Stomach (tissue), 9 donors: ENCODE data around the gene FOXN3. TPM values are rescaled to one million over a fixed set of nuclear protein-coding genes. Genes with fewer than 3 reads are reported as not detected.

Source experiments
- DNase-seq, 2 donors: peaks; one replicate each; pipeline versions ENCODE4 v3.0.0 to v3.0.0-alpha.2; 2013 to 2019
- H3K27ac ChIP-seq, 5 donors: fragments of 200-600 bp in 4 of 5; sonication (generic) in 4 of 5; one replicate each; pipeline ENCODE4 v1.5.1; 2013 to 2019; ENCODE audit warnings: mild to moderate bottlenecking in 1 of 5, moderate library complexity in 1 of 5
- H3K27me3 ChIP-seq, 3 donors: fragments of 200-600 bp; sonication (generic); one replicate each; pipeline ENCODE4 v1.5.1; 2017 to 2019; ENCODE audit warnings: mixed run types in 1 of 3
- H3K36me3 ChIP-seq, 4 donors: fragments of 200-600 bp; sonication (generic); 1 replicate in 3 of 4; 2 replicates in 1 of 4; pipeline ENCODE4 v1.5.1; 2016 to 2019
- H3K4me1 ChIP-seq, 4 donors: fragments of 200-600 bp; sonication (generic); one replicate each; pipeline ENCODE4 v1.5.1; 2016 to 2019
- H3K4me3 ChIP-seq, 4 donors: fragments of 200-600 bp; sonication (generic) in 3 of 4; one replicate each; pipeline ENCODE4 v1.5.1; 2016 to 2019; ENCODE audit warnings: mild to moderate bottlenecking in 1 of 4
- H3K9me3 ChIP-seq, 4 donors: fragments of 200-600 bp; sonication (generic); one replicate each; pipeline ENCODE4 v1.5.1; 2016 to 2019
- CTCF ChIP-seq, 7 experiments: fragments of 450-650 bp in 4 of 7; fragments of 200-600 bp in 3 of 7; sonication (generic) in 3 of 7; IDR thresholded peaks; one replicate each; pipeline ENCODE4 v1.5.1; 2016 to 2019; ENCODE audit warnings: antibody characterized with exemption in 7 of 7, control low read depth in 2 of 7, mild to moderate bottlenecking in 1 of 7
- EP300 ChIP-seq: sonication (generic); formaldehyde crosslinking; IDR thresholded peaks from one replicate; pipeline ENCODE4 v1.6.1; 2017; ENCODE audit warnings: antibody characterized with exemption
- POLR2A ChIP-seq, 4 donors: fragments of 450-650 bp; IDR thresholded peaks; one replicate each; pipeline ENCODE4 v1.6.1; 2016; ENCODE audit warnings: antibody characterized with exemption in 4 of 4, control low read depth in 2 of 4, mild to moderate bottlenecking in 1 of 4, moderate library complexity in 1 of 4
- POLR2AphosphoS5 ChIP-seq, 3 donors: sonication (generic); formaldehyde crosslinking; IDR thresholded peaks; one replicate each; pipeline ENCODE4 v1.6.1; 2016; ENCODE audit warnings: antibody characterized with exemption in 3 of 3
- WGBS, 5 donors: extraction: QIAGEN DNeasy Blood & Tissue Kit in 3 of 5; methylation state at CpG; one replicate each; pipeline versions ENCODE4 v1.1.5 to v1.1.7; 2013 to 2018; 5-methylcytosine and 5-hydroxymethylcytosine counted together
- intact Hi-C: fragments of 100-400 bp; cut with DNase I; formaldehyde crosslinking; loops from one replicate; pipeline ENCODE4 v1.15.1; 2023; ENCODE audit warnings: low total_unique reads
- polyA plus RNA-seq, 3 donors: library from polyadenylated mRNA; stranded (reverse); fragments of 200-250 nt; gene quantifications; one replicate each; pipeline ENCODE4 v1.2.3, GENCODE V29; 2013
- total RNA-seq, 5 donors: library from RNA; depleted of rRNA; stranded (reverse); fragments of >200 nt; gene quantifications; one replicate each; pipeline versions ENCODE4 v1.1.0 to v1.2.3, GENCODE V29; 2014 to 2016
- donor health status: healthy with polysubstance abuse.
- donor health status: Bipolar disorder and iron deficiency.
- donor health status: healthy.

The FOXN3 gene
- total and polyA plus RNA-seq, 8 donors: 12.5 to 126 (median 56.6) TPM

GRCh38 chr14:89379891-89380820 lies 36.9 kb downstream of the FOXN3 start:
- intact Hi-C loops: no loop called here
- TF ChIP-seq CTCF (IDR thresholded peaks at IDR 0.05) (no peak), EP300 (no peak), POLR2AphosphoS5 (IDR thresholded peaks at IDR 0.05) (no peak), POLR2A (IDR thresholded peaks at IDR 0.05) (no peak)
- Histone ChIP-seq H3K9me3 (peaks cover 0 to 4% (median 0%) of the 10 kb centered on the region in 4 donors), H3K4me1 (peaks cover 0 to 21% (median 0%) of the 10 kb centered on the region in 4 donors), H3K36me3 (no peaks in the 10 kb centered on the region), H3K27me3 (no peaks in the 10 kb centered on the region), H3K27ac (no peak overlapping the region), H3K4me3 (no peak overlapping the region)
- DNase-seq: no peak
- WGBS, 5 donors: 95 to 99% (median 97%) methylated on average over 12 to 16 of the region's 16 CpGs

GRCh38 chr14:89379006-89379405 lies 38.0 kb downstream of the FOXN3 start:
- peaks cover 0 to 4% (median 0%) of the 10 kb centered on the region in 4 donors for H3K9me3 ChIP-seq
- H3K27me3 ChIP-seq: no peaks in the 10 kb centered on the region
- TF ChIP-seq POLR2A (IDR thresholded peaks at IDR 0.05): no peak
- H3K4me1 ChIP-seq: peaks cover 0 to 16% (median 0%) of the 10 kb centered on the region in 4 donors
- WGBS, 5 donors: 72 to 94% (median 92%) methylated on average over 4 to 9 of the region's 9 CpGs
- H3K4me3 ChIP-seq: no peak overlapping the region
- H3K36me3 ChIP-seq: no peaks in the 10 kb centered on the region
- H3K27ac ChIP-seq: peak overlapping the region in 1 of 5 donors; percentile 29
- intact Hi-C loops: no loop called here
- no peak for DNase-seq

GRCh38 chr14:89378119-89378518 lies 38.9 kb downstream of the FOXN3 start:
- TF ChIP-seq CTCF (IDR thresholded peaks at IDR 0.05) (no peak), POLR2AphosphoS5 (IDR thresholded peaks at IDR 0.05) (no peak), POLR2A (IDR thresholded peaks at IDR 0.05) (no peak), EP300 (no peak)
- intact Hi-C loops: no loop called here
- WGBS, 5 donors: 53 to 66% (median 57%) methylated on average over 5 of the region's 5 CpGs

GRCh38 chr14:89377544-89377943 lies 39.5 kb downstream of the FOXN3 start:
- Histone ChIP-seq H3K4me3 (no peak overlapping the region), H3K9me3 (peaks cover 0 to 4% (median 0%) of the 10 kb centered on the region in 4 donors), H3K27ac (no peak overlapping the region), H3K27me3 (no peaks in the 10 kb centered on the region), H3K36me3 (no peaks in the 10 kb centered on the region), H3K4me1 (peaks cover 0 to 7% (median 4%) of the 10 kb centered on the region in 4 donors)
- no peak for DNase-seq
- 79 to 97% (median 93%) methylated on average over 3 of the region's 3 CpGs for WGBS, 5 donors
- TF ChIP-seq EP300 (no peak), POLR2AphosphoS5 (IDR thresholded peaks at IDR 0.05) (no peak), POLR2A (IDR thresholded peaks at IDR 0.05) (no peak), CTCF (IDR thresholded peaks at IDR 0.05) (no peak)
- intact Hi-C loops: no loop called here

More at GRCh38 chr14:89378119-89378518, 38.9 kb downstream of the FOXN3 start:
- no peaks in the 10 kb centered on the region for H3K36me3 ChIP-seq
- H3K4me1 ChIP-seq: peaks cover 0 to 8% (median 0%) of the 10 kb centered on the region in 4 donors
- no peak overlapping the region for H3K27ac ChIP-seq
- no peak for DNase-seq
- H3K4me3 ChIP-seq: no peak overlapping the region
- H3K9me3 ChIP-seq: peaks cover 0 to 4% (median 0%) of the 10 kb centered on the region in 4 donors
- no peaks in the 10 kb centered on the region for H3K27me3 ChIP-seq
